Endodermal cell (in vitro differentiated cells): Measurements from ENCODE around the gene SULT4A1. TPM values are rescaled to one million over a fixed set of nuclear protein-coding genes. Genes with fewer than 3 reads are reported as not detected.
A peak's percentile ranks its signal among the peaks of the same experiment; 100 is the strongest.

ENCODE experiments used
- DNase-seq: peaks from one replicate; pipeline ENCODE4 v3.0.0-alpha.2; 2017
- H3K27ac ChIP-seq: 2 replicates; pipeline ENCODE4 v1.5.1; 2013; ENCODE audit warnings: mild to moderate bottlenecking, low read depth, low read length, moderate library complexity
- H3K27me3 ChIP-seq: 2 replicates; pipeline ENCODE4 v1.6.1; 2013; ENCODE audit warnings: mild to moderate bottlenecking, low read length, moderate library complexity; ENCODE audit not compliant: insufficient read depth, control insufficient read depth, poor library complexity, severe bottlenecking
- H3K36me3 ChIP-seq: 2 replicates; pipeline ENCODE4 v1.7.0; 2013; ENCODE audit warnings: mild to moderate bottlenecking, low read length, moderate library complexity; ENCODE audit not compliant: control insufficient read depth, insufficient read depth
- H3K4me1 ChIP-seq: one replicate; pipeline ENCODE4 v1.7.0; 2013; ENCODE audit warnings: low read length; ENCODE audit not compliant: control insufficient read depth, insufficient read depth
- H3K4me3 ChIP-seq: 2 replicates; pipeline ENCODE4 v1.5.1; 2013; ENCODE audit warnings: mild to moderate bottlenecking, low read length, moderate library complexity
- H3K9ac ChIP-seq: 2 replicates; pipeline ENCODE4 v1.6.1; 2013; ENCODE audit warnings: mild to moderate bottlenecking, low read length, moderate library complexity; ENCODE audit not compliant: poor library complexity, severe bottlenecking; ENCODE audit errors: extremely low read depth
- H3K9me3 ChIP-seq: 2 replicates; pipeline ENCODE4 v1.6.1; 2013; ENCODE audit warnings: mild to moderate bottlenecking, low read length, moderate library complexity; ENCODE audit not compliant: control insufficient read depth
- H3K27ac Mint-ChIP-seq: 2 replicates; pipeline ENCODE4 v1.8.0; 2020; ENCODE audit warnings: mixed read lengths
- H3K27me3 Mint-ChIP-seq: 2 replicates; pipeline ENCODE4 v1.8.0; 2021; ENCODE audit warnings: mild to moderate bottlenecking, mixed read lengths; ENCODE audit not compliant: insufficient read depth
- H3K36me3 Mint-ChIP-seq: 2 replicates; pipeline ENCODE4 v1.8.0; 2020; ENCODE audit warnings: low read depth, mixed read lengths
- H3K4me1 Mint-ChIP-seq: 2 replicates; pipeline ENCODE4 v1.8.0; 2020; ENCODE audit warnings: mixed read lengths
- H3K4me3 Mint-ChIP-seq: 2 replicates; pipeline ENCODE4 v1.8.0; 2020; ENCODE audit warnings: mild to moderate bottlenecking, moderate library complexity, mixed read lengths
- H3K9me3 Mint-ChIP-seq: 2 replicates; pipeline ENCODE4 v1.8.0; 2020; ENCODE audit warnings: mild to moderate bottlenecking, mixed read lengths
- CTCF ChIP-seq: fragments of 200-600 bp; sonication (generic); conservative IDR thresholded peaks from 2 replicates; pipeline ENCODE4 v1.5.0; 2021; ENCODE audit warnings: antibody characterized with exemption, mild to moderate bottlenecking
- WGBS, 2 experiments: methylation state at CpG; one replicate each; pipeline versions ENCODE4 v1.1.5 to v1.1.7; 2013; ENCODE audit warnings: missing lambda C conversion rate in 2 of 2, mixed read lengths in 1 of 2; ENCODE audit not compliant: insufficient coverage in 1 of 2, insufficient read length in 1 of 2; 5-methylcytosine and 5-hydroxymethylcytosine counted together
- total RNA-seq, 2 donors: library from RNA; stranded (reverse); fragmentation: NEBNext Ultra II Directional in 1 of 2; extraction: Animal tissue kit (Norgen Biotek cat#: 25700) in 1 of 2; gene quantifications; 2 replicates in 1 of 2; 3 replicates in 1 of 2; pipeline ENCODE4 v1.2.1, GENCODE V29; 2021

Gene SULT4A1
- total RNA-seq, 2 donors from 2014 or later: 11.4 to 12.7 TPM

- Mint-ChIP-seq H3K4me3 (no peak overlapping the region), H3K27ac (no peak overlapping the region), H3K27me3 (no peaks in the 10 kb centered on the region), H3K36me3 (peaks cover 23% of the 10 kb centered on the region), H3K9me3 (no peaks in the 10 kb centered on the region), H3K4me1 (peaks cover 2% of the 10 kb centered on the region)
- Histone ChIP-seq H3K4me1 (peaks cover 6% of the 10 kb centered on the region), H3K36me3 (peaks cover 15% of the 10 kb centered on the region), H3K4me3 (no peak overlapping the region), H3K27me3 (no peaks in the 10 kb centered on the region), H3K9me3 (no peaks in the 10 kb centered on the region), H3K9ac (no peak overlapping the region), H3K27ac (no peak overlapping the region)
- DNase-seq: no peak
- WGBS, 2 experiments: 82 to 90% methylated on average over 4 to 6 of the region's 6 CpGs
- TF ChIP-seq CTCF: no peak
These were observed 33.7 kb downstream of the SULT4A1 start for GRCh38 chr22:43828725-43828997.

GRCh38 chr22:43827926-43828724 is 34.2 kb downstream of the SULT4A1 start:
- H3K36me3 Mint-ChIP-seq: peaks cover 23% of the 10 kb centered on the region
- 92 to 94% methylated on average over 12 to 16 of the region's 16 CpGs for WGBS, 2 experiments
- H3K27ac ChIP-seq: no peak overlapping the region

DNA sequence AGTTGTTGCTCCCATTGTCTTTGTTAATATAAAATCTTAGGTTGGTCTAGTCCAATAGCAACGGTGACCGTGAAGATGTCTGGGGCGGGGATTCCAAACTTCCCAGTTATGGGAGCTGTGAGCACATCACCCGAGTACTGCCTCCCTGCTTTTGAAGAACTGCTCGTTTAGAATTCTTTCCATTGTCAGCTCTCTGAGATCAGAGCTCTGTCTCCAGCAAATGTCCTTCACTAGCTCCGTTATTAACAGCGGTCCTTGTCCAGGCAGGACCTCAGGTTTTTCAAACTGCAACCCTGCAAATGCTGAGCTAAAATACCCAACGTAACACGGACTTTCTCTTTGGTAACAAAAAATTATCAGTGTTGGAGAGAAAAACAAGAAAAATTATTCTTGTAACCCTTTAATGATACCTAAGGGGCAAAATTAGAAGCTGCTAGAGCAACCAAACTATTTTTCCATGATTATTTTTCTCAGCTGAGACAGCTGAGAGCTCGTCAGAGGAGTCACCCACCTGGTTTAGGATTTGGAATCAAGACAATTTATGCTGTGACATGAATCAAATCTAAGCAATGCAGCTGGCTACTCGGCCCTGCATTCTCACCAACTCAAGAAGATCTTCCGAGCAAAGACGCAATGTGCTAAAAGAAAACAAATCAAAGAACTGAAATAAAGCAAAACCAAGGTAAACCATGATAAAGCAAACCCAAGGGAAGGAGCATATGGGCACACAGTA is 35.1 kb downstream of the SULT4A1 start:
- Histone ChIP-seq H3K9ac (no peak overlapping the region), H3K4me3 (no peak overlapping the region), H3K9me3 (no peaks in the 10 kb centered on the region), H3K27ac (no peak overlapping the region), H3K36me3 (peaks cover 15% of the 10 kb centered on the region), H3K27me3 (no peaks in the 10 kb centered on the region), H3K4me1 (peaks cover 14% of the 10 kb centered on the region)
- H3K27ac Mint-ChIP-seq: no peak overlapping the region
- no peak for DNase-seq
- peaks cover 23% of the 10 kb centered on the region for H3K36me3 Mint-ChIP-seq
- H3K27me3 Mint-ChIP-seq: no peaks in the 10 kb centered on the region
- no peaks in the 10 kb centered on the region for H3K9me3 Mint-ChIP-seq
- no peak for TF ChIP-seq CTCF
- WGBS, 2 experiments: 91 to 92% methylated on average over 12 to 13 of the region's 13 CpGs
- H3K4me1 Mint-ChIP-seq: peaks cover 15% of the 10 kb centered on the region
- no peak overlapping the region for H3K4me3 Mint-ChIP-seq

More at GRCh38 chr22:43827926-43828724, 34.2 kb downstream of the SULT4A1 start:
- Histone ChIP-seq H3K36me3 (peaks cover 15% of the 10 kb centered on the region), H3K4me3 (no peak overlapping the region), H3K27me3 (no peaks in the 10 kb centered on the region), H3K9me3 (no peaks in the 10 kb centered on the region), H3K9ac (no peak overlapping the region), H3K4me1 (peaks cover 11% of the 10 kb centered on the region)
- Mint-ChIP-seq H3K4me1 (peaks cover 7% of the 10 kb centered on the region), H3K4me3 (no peak overlapping the region), H3K9me3 (no peaks in the 10 kb centered on the region), H3K27ac (no peak overlapping the region), H3K27me3 (no peaks in the 10 kb centered on the region)
- peak; percentile 37 for TF ChIP-seq CTCF
- DNase-seq: peak; percentile 42
